C4-2B (cell line): Measurements from ENCODE around the gene ARHGAP12.

Source experiments
- CTCF ChIP-seq: fragments of 450-650 bp; conservative IDR thresholded peaks from 2 replicates; pipeline ENCODE4 v1.5.1; 2017; ENCODE audit warnings: mild to moderate bottlenecking
- ZFX ChIP-seq: fragments of 450-650 bp; IDR thresholded peaks from 2 replicates; pipeline ENCODE4 v1.6.1; 2017

GRCh38 chr10:31945392-31945791 lies 16.8 kb upstream of the ARHGAP12 start:
- TF ChIP-seq CTCF (no peak), ZFX (no peak)
